Skin epidermis (tissue), 12 donors: ENCODE data around the gene DCAF7.

ENCODE experiments used
- H3K27ac ChIP-seq, 21 experiments: fragments of 200-600 bp; sonication (generic) in 11 of 21; one replicate each; pipeline ENCODE4 v1.5.0; 2020; ENCODE audit warnings: mild to moderate bottlenecking in 3 of 21, inconsistent platforms in 2 of 21, moderate library complexity in 2 of 21
- H3K4me3 ChIP-seq, 7 experiments: fragments of 200-600 bp; sonication (generic) in 2 of 7; one replicate each; pipeline ENCODE4 v1.5.0; 2020; ENCODE audit warnings: inconsistent platforms in 2 of 7, mild to moderate bottlenecking in 2 of 7, moderate library complexity in 1 of 7

The DCAF7 gene, protein sequence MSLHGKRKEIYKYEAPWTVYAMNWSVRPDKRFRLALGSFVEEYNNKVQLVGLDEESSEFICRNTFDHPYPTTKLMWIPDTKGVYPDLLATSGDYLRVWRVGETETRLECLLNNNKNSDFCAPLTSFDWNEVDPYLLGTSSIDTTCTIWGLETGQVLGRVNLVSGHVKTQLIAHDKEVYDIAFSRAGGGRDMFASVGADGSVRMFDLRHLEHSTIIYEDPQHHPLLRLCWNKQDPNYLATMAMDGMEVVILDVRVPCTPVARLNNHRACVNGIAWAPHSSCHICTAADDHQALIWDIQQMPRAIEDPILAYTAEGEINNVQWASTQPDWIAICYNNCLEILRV

DNA sequence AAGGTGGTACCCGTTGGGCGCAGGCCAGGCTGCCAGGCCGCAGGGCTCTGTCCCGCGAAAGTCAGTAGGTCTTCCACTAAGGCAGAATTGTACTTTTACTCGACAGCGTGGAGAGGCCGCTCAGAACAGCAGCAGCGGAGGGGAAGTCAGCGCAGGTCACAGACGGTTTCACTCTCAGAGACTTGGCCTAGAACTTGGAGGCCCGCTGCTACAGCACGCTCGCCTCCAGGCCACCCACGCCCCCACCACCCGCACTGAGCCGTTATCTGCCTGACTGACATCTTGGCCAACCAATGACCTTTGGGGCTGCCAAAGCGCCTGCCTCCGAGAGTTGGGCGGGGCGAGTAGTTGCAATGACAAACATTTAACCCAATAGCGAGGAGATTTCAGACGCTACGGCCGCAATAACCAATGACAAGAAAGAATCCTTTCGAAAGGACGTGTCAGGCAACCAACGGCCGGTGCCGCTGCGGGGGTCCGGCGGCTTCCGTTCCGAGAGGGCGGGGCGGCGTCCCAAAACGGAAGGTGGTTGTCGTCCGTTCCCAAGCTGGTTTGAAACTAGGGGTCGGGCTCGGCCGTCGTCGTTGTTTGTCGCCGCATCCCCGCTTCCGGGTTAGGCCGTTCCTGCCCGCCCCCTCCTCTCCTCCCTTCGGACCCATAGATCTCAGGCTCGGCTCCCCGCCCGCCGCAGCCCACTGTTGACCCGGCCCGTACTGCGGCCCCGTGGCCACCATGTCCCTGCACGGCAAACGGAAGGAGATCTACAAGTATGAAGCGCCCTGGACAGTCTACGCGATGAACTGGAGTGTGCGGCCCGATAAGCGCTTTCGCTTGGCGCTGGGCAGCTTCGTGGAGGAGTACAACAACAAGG lies at the start of gene DCAF7:
TSS of gene DCAF7 (plus strand) at position 532 of the 871 bp plus-strand sequence. CDS start at position 733, 201 bp downstream.
- Histone ChIP-seq H3K27ac (peak within 1 kb of the TSS; percentile 31 to 96 (median 93)), H3K4me3 (peak within 1 kb of the TSS; percentile 82 to 99 (median 87))

DNA sequence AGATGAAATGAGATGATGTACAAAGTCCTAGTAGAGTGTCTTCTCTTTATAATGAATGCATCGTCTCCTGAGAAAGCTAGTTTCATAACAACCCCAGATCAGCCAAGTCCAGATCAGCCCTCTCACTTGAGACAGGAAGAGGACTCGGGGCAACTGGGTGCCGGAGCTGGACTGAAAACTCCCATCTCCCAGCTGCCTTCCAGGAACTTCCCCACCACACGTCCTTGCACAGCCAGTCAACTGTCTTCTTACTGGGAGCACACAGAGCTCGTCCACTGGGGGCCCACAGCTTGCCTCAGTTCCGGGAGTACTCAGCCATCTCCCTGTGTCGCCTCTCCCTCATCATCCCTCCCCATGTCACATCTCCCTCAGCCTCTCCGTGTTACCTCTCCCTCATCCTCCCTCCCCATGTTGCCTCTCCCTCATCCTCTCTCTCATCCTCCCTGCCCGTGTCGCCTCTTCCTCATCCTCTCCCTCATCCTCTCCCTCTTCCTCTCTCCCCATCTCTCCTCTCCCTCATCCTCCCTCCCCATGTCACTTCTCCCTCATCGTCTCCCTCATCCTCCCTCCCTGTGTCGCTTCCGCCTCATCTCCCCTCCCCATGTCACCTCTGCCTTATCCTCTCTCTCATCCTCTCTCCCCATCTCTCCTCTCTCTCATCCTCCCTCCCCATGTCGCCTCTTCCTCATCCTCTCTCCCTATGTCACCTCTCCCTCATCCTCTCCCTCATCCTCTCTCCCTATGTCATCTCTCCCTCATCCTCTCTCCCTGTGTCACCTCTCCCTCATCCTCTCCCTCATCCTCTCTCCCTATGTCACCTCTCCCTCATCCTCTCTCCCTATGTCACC lies 49.5 kb upstream of the DCAF7 start:
- Histone ChIP-seq H3K27ac (no peak overlapping the region), H3K4me3 (no peak overlapping the region)

DNA sequence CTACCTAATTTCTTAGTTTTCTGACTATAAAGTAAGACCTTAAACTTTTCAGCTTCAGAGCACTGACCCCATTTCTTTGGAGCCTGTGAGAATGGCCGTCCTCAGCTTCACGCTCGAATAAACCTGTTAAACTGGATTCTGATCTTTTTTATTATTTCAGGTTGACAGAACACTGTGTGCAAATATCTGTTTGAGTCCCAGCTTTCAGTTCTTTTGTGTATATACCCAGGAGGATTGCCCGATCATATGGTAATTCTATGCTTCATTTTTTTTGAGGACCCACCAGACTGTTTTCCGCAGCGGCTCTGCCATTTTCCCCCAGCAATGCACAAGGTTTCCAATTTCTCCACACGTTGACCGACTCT lies 47.0 kb upstream of the DCAF7 start:
- H3K4me3 ChIP-seq = no peak overlapping the region
- peak overlapping the region in 4 of 21 experiments; percentile 0 to 39 (median 17) for H3K27ac ChIP-seq

DNA sequence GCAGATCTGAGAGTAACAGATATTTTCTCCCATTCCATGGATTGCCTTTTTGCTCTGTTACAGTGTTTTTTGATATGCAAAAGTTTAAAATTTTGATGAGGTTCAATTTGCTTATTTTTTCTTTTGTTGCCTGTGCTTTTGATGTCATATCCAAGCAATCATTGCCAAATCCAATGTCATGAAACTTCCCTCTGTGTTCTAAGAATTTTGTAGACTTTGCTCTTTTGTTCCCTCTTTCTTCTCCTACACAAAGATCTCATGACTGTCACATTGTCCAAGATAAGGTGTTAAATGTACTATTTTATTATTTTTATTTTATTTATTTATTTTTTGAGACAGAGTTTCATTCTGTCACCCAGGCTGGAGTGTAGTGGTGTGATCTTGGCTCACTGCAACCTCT lies 46.0 kb upstream of the DCAF7 start:
- H3K4me3 ChIP-seq = no peak overlapping the region
- no peak overlapping the region for H3K27ac ChIP-seq

DNA sequence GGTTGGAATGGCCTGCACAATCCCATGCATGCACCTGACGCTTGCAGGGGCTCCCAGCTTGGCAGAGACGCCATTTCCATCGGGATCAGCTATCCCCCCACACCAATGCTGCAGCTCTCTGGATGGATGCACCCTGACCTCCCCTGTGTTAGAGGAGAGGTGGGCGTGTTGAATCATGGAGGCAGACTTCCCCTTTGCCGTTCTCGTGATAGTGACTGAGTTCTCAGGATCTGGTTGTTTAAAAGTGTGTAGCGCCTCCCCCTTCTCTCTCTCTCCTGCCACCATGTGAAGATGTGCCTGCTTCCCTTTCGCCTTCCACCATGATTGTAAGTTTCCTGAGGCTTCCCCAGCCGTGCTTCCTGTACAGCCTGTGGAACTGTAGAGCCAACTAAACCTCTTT lies 44.9 kb upstream of the DCAF7 start:
- Histone ChIP-seq H3K4me3 (no peak overlapping the region), H3K27ac (no peak overlapping the region)

DNA sequence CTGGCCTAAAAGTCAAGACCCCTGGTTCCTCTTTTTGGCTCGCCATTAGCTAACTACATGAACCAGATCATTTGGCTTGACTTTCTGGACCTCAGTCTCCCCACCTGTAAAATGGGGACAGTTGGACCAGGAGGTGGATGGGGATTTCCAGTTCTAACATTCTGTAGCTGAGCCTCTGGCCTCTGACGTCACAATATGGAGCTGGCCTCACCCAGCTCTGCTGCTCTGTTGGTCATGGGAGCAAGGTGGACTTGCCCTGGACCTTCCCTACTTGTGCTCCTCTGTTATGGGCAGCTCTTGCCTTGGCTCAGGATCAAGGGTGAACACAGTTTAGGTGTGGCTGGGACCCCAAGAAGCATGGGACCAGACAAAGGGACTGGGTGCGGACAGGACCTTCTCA lies 43.6 kb upstream of the DCAF7 start:
- H3K4me3 ChIP-seq = no peak overlapping the region
- H3K27ac ChIP-seq = no peak overlapping the region

DNA sequence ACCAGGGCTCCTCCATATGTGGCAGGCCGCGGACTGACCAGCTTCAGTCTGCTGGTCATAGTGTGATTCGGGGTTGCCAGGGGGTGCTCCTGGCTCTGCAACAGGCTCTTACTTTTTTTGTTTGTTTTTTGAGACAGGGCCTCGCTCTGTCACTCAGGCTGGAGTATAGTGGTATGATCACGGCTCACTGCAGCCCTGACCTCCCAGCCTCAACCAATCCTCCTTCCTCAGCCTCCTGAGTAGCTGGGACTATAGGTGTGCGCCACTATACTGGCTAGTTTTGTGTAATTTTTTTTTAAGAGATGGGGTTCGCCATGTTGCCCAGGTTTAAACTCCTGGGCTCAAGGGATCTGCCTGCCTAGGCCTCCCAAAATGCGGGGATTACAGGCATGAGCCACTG lies 38.9 kb upstream of the DCAF7 start:
- no peak overlapping the region for H3K27ac ChIP-seq
- no peak overlapping the region for H3K4me3 ChIP-seq

DNA sequence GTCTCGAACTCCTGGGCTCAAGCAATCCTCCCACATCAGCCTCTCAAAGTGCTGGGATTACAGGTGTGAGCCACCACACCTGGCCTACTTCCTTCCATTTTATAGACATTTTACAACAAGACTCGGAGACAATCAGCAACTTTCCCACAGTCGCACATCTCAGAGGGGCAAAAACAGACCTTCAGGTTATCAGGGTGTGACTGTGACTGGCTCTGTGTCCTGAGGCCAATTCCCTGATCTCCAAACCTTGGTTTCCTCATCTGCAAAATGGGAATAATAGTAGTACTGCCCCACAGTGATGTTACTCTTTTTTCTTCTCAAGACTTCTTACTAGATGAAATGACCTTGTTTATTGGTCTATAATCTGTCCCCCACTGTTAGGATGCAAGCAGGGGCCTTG lies 37.9 kb upstream of the DCAF7 start:
- H3K4me3 ChIP-seq = no peak overlapping the region

DNA sequence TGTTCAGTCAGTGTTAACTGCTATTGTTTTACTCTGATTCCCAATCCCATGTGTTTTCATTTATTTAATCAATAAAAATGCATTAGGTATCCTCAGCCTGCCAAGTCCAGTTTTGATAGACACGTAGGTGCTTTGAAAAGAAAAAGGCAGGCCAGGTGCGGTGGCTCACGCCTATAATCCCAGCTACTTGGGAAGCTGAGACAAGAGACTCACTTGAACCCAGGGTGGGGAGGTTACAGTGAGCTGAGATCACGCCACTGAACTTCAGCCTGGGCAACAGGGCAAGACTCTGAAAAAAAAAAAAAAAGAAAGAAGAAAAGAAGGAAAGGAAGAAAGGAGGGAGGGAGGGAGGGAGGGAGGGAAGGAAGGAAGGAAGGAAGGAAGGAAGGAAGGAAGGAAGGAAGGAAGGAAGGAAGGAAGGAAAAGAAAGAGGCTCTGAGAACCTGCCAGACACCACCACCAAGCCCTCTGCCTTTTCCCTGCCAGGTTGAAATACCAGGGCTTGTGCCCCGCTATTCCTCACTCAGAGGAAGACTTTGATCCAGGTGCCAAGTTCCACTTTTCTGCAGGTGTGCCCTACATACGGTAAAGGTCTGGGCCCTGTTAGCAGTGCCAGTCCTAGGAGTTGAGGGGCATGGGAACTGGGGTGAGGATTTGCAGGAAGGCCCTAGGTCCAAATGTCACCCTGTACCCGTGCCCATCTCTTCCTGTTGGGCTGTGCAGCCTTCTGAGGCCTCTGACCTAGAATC lies 37.2 kb upstream of the DCAF7 start:
- no peak overlapping the region for H3K4me3 ChIP-seq
- no peak overlapping the region for H3K27ac ChIP-seq

More for the DNA sequence above, 37.9 kb upstream of the DCAF7 start:
- no peak overlapping the region for H3K27ac ChIP-seq

DNA sequence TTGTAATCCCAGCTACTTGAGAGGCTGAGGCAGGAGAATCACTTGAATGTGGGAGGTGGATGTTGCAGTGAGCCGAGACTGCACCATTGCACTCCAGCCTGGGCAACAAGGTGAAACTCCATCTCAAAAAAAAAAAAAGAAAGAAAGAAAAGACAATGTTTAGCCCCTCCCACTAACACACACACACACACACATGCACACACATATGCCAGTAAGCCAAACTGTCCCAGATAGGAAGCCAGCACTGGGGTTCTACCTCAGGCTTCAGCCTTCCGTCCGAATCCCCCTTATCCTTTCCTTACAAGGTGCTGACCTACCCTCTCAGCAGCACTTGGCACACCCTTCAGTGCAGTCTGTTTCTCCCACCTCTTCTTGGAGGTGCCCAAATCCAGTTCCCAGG lies 35.8 kb upstream of the DCAF7 start:
- Histone ChIP-seq H3K27ac (no peak overlapping the region), H3K4me3 (no peak overlapping the region)

DNA sequence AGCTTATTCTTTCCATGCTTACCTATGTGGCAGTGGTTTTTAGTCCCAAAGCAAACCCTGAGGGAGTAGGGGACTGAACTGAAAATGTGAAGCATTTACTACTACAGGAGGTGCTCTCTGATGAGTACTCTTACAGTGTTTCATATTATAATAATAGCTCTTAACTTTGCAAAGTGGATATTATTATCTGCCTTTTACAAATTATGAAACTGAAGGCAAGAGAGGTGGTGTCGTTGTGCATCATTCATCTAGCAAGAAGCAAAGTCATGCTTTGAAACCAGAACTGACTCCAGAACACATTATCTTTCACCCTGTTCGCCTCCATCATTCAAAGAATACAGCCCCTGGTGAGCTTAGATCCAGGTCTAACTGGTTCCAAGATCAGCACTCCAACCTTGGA lies 35.3 kb upstream of the DCAF7 start:
- Histone ChIP-seq H3K27ac (no peak overlapping the region), H3K4me3 (no peak overlapping the region)

DNA sequence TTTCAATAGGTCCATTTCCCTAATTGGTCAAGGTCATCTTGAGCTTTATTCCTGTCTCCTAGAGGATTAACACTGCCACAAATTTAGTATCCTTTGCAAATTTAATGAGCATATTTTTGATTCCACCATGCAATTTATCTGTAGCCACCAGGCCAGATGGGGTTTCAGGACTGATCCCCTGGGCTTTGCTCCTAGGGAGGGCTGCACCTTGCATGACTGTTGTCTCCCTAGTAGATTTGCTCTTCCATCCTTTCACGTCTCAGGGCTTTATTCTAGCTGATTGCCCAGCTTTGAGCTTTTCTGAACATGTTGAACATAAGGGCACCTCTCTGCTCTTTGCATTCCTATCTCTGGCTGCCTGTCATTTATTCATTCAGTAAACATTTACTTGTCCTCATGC lies 34.9 kb upstream of the DCAF7 start:
- H3K4me3 ChIP-seq = no peak overlapping the region

DNA sequence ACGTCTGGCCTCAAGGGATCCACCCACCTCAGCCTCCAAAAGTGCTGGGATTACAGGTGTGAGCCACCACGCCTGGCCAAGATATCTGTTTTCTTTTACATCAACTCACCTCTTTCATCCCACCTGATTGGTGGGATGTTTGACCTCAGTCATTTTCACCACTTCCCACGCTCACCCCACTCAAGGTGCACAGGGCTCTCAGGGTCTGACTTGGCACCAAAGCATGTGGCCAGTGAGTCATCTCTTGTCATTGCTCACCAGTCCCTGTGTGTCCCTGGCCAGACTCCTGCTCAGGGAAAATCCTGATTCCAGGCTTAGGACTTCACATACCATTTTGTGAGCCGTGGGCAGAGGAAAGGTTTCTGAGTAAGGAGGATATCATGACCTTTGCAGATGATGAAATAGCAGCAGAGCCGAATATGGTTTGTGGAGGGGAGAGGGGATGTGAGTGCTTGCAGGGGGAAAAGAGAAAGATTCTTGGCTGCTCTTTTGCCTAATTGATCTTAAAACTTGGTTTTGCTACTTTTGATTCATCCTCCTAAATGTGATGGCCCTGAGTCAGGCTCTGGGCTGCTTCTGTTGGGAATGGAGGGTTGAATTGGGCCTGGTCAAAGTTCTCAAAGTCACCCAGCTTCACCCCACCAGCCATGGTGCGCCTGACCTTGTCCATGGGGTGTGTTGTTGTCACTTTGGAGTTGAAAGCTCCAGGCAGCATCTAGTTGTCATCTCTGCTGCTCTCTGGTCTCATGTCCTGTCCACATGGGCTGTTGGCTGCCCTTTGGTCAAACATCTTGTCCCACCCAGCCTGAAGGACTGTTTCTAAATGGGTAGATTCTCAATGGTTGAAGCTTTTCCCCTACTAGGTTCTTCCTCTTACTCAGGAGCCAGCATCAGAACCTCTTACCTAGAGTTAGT lies 33.1 kb upstream of the DCAF7 start:
- Histone ChIP-seq H3K4me3 (no peak overlapping the region), H3K27ac (no peak overlapping the region)

More for the DNA sequence above, 34.9 kb upstream of the DCAF7 start:
- H3K27ac ChIP-seq = no peak overlapping the region

DNA sequence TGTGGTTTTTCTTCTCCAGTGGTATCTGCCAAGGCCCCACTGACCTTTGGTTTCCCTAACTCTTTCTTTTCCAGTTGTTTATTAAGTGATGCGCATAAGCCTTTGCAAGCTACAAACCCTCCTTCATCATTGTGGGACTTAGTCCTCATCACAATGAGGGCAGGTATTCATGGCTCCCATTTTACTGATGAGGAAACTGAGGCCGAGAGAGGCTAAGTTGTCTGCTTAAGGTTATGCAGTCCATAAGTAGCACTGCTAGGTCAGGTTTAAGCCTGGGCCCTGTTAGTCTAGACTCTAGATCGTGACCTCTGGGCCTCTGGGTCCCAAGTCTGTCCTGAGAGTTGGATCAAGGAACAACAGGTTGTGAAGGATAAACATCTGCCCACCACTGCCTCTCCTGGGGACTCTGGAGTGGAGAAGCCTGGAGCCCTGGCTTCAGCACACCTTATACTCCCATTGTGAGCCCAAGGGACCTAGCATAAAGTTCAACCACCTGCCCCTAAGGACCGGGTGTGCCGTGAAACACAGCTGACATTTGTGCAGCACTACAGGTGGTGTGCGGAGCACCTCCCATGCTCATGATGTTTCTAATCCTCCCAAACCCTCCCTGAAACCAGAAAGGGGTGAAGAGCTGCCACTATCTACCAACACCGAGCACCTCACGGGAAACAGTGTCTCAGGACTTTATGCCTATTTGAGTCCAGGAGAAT lies 32.3 kb upstream of the DCAF7 start:
- H3K4me3 ChIP-seq = no peak overlapping the region
- no peak overlapping the region for H3K27ac ChIP-seq

DNA sequence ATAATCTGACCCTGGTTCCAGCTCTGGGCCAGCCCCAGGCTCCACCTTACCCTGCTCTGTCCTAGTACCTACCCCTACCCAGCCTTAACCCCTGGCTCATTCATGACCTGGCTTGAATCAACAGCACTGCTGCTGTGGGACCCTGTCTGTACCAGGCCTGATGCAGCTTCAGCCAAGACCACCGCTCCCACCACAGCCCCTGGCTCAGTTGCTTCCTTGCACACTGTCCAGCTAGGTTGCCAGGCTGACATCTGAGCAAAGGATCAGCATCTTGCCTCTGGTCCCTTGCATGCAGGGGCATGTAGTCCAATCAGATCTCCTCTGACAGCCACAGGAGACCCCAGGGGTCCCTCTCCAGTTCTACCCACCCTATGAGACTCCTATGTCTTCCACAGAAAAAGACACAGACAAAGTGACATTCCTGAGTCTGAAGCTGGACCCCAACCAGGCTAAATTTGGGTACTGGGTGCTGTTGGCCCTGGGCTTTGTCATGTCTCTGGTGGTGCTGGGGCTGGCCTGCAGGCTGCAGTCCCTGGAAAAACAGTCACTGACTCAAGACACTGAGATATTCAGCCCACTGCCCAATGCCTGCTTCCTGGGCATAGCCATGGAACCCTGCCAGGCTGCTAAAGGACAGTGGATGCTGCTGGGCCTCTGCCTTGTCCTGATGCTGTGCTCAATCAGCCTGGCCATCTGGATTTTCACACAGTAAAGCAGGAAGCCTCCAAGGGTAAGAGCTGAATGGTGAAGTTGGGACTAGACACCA lies 31.0 kb upstream of the DCAF7 start:
- no peak overlapping the region for H3K27ac ChIP-seq

DNA sequence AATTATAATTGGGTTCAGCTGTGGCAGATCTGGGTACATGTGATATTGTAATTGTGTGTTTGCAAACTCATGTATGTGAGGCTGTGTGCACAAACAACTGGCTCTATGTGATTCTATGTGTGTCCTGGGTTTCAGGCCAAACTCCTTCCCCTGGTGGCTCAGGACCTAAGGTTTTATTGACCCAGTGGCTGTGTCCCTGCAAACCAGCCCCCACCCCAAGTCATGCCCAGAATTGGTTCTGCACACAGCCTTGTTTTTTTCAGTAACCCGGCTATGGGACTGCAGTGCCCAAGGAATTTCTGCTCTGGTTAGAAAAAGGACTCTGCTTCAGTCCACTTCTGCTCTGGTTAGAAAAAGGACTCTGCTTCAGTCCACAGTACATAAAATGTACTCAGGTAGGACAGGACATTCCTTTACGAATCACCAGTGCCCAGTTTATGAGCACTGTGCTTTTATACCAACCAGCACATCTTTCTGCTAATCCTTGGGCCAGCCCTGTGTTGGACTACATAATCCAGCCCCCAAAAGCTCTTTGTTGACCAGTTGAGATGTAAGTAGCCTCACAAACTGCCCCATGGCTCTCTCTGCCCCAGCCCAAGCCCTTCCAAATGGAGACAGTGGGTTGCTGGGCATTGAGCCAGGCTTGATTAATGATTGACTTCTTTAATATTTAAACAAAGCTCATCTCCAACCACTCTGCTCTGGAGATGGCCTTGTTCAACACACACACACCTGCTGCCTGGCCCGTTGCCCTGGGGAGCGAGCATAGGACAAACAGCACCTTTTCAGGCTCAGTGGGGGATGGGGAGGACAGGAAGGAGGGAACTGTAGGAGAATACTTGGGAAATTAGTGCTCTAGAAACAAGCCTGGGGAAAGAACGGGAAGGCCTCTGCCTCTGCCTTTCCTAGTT lies 30.1 kb upstream of the DCAF7 start:
- Histone ChIP-seq H3K27ac (no peak overlapping the region), H3K4me3 (no peak overlapping the region)

More for the DNA sequence above, 31.0 kb upstream of the DCAF7 start:
- no peak overlapping the region for H3K4me3 ChIP-seq
